Coronary artery (tissue), 2 donors: ENCODE results near the gene RAI1.

Experiments used
- DNase-seq: peaks from one replicate; pipeline ENCODE4 v3.0.0-alpha.2; 2017; ENCODE audit warnings: low spot score
- H3K27ac ChIP-seq, 2 donors: fragments of 200-600 bp; sonication (generic); one replicate each; pipeline ENCODE4 v1.5.1; 2016 to 2019
- H3K4me3 ChIP-seq: fragments of 200-600 bp; sonication (generic); 2 replicates; pipeline ENCODE4 v1.5.1; 2016; ENCODE audit warnings: mild to moderate bottlenecking, moderate library complexity
- CTCF ChIP-seq: fragments of 200-600 bp; sonication (generic); IDR thresholded peaks from one replicate; pipeline ENCODE4 v1.5.1; 2019; ENCODE audit warnings: antibody characterized with exemption

Gene RAI1

DNA sequence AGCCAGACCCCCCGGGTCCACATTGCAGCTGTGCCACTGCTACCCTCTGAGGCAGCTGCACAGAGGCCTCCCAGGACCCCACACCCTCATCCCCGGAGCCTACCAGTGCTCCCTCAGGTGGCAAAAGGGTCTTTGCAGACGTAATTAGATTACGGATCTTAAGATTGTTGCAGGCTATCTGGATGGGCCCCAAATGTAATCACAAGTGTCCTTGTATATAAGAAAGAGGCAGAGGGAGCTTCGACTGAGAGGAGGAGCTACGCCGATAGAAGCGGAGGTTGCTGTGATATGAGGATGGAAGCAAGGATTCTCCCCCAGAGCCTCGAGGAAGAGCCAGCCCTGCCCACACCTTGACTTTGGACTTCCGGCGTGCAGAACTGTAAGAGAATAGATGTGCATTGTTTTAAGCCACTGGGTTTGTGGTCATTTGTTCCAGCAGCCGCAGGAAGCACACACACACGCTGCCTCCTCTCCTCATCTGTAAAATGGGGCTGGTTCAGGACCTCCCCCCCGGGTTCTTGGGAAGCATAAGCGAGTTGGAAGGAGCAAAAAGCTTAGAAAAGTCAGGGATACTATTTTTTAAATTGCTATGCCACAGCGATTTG lies 10.5 kb upstream of the RAI1 start:
- TF ChIP-seq CTCF, result no peak
- Histone ChIP-seq H3K4me3 (no peak overlapping the region), H3K27ac (no peak overlapping the region)
- no peak for DNase-seq

GRCh38 chr17:17671369-17672129 lies 9.7 kb upstream of the RAI1 start:
- Histone ChIP-seq H3K27ac (no peak overlapping the region), H3K4me3 (no peak overlapping the region)
- TF ChIP-seq CTCF, result no peak
- no peak for DNase-seq

DNA sequence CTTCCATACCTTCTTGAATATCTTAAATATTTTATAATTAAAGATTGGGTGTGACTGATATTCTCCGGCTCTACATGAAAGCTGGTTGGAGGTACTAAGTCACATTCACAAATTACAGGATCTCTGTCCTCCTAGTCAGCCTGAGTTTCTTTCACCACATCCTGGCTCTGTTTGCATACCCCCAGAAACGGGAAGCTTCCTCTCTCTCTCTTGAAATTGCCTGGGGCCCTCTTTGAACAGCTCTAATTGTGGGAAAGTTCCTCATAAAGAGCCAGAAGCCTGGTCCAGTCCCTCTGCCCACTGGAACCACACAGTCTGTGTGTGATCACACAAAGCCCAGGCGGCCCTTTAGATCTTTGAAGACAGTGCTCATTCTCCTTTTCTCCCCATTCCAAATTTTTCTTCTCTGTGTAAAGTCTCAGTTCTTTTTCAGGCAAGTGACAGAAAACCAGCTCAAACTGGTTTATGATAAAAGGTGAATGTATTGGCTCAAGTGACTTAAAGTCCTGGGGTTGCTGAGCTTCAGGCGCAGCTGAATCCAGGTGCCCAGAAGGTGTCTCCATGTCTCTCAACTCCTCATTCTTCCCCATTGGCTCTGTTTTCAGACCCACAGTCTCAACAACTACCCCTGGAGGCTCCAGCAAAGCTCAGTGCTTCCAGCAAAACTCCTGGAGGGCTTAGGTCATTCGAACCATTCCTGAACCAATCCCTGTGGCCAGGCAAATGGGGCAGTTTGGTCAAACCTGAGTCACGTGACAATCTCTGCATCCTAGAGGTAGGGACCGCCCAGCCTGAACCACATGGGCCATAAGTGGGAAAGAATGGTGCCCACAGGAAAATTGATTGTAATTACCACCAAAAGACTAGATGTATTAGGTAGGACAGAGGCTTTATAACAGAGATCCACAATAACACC lies 8.5 kb upstream of the RAI1 start:
- Histone ChIP-seq H3K27ac (no peak overlapping the region), H3K4me3 (no peak overlapping the region)
- no peak for TF ChIP-seq CTCF
- DNase-seq, result no peak

DNA sequence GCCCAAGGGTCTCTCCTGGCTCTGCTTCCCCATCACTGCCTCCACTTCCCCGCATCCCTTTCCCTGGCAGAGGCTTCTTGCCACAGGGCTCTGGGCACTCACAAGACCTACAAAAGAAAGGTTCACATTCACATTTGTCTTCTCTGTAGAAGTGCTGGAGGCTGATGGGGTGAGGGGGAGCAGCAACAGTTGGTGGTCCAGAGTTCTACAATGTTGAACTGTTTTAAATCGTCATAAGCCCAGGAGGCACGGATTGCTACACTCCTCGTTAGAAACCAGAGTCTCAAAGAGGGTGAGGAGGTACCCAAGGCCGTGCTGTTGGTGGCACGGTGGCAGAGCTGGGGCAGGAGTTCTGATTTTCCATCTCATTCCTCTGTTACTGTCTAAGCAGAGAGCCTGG lies 5.8 kb upstream of the RAI1 start:
- no peak for TF ChIP-seq CTCF
- Histone ChIP-seq H3K4me3 (no peak overlapping the region), H3K27ac (no peak overlapping the region)
- no peak for DNase-seq

GRCh38 chr17:17675925-17676534 lies 5.2 kb upstream of the RAI1 start:
- TF ChIP-seq CTCF, result no peak
- Histone ChIP-seq H3K27ac (no peak overlapping the region), H3K4me3 (no peak overlapping the region)
- DNase-seq, result no peak

DNA sequence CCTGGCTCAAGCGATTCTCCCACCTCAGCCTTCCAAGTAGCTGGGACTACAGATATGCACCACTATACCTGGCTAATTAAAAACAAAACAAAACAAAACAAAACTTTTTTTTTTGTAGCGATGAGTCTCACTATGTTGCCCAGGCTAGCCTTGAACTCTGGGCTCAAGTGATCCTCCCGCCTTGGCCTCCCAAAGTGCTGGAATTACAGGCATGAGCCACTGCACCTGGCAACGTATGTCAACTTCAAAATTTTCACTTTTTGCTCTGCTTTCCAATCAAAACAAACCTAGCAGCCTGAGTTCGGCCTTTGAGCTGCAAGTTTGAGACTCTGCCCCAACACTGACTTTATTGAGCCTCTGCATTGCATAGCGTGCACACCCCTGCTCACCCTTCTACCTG lies 4.5 kb upstream of the RAI1 start:
- TF ChIP-seq CTCF, result no peak
- no peak for DNase-seq
- Histone ChIP-seq H3K27ac (no peak overlapping the region), H3K4me3 (no peak overlapping the region)
